KBM-7 (cell line): ENCODE results near the gene FLOT2.
A peak's percentile ranks its signal among the peaks of the same experiment; 100 is the strongest.
"Not testable (repeated sequence)": the region's sequence is repeated elsewhere in the genome, so short reads cannot be mapped to it uniquely, and the experiment has no call there.

Experiments
- DNase-seq: peaks from one replicate; pipeline ENCODE4 v3.0.0-alpha.2; 2015
- in situ Hi-C: fragments of 300-500 bp; cut with MboI; formaldehyde crosslinking; loops from 2 replicates; pipeline ENCODE4 v1.14.3; 2020; ENCODE audit warnings: low sequenced_read_pairs, low pct_unique_long_range_greater_than_20kb, mixed read lengths

The FLOT2 gene

DNA sequence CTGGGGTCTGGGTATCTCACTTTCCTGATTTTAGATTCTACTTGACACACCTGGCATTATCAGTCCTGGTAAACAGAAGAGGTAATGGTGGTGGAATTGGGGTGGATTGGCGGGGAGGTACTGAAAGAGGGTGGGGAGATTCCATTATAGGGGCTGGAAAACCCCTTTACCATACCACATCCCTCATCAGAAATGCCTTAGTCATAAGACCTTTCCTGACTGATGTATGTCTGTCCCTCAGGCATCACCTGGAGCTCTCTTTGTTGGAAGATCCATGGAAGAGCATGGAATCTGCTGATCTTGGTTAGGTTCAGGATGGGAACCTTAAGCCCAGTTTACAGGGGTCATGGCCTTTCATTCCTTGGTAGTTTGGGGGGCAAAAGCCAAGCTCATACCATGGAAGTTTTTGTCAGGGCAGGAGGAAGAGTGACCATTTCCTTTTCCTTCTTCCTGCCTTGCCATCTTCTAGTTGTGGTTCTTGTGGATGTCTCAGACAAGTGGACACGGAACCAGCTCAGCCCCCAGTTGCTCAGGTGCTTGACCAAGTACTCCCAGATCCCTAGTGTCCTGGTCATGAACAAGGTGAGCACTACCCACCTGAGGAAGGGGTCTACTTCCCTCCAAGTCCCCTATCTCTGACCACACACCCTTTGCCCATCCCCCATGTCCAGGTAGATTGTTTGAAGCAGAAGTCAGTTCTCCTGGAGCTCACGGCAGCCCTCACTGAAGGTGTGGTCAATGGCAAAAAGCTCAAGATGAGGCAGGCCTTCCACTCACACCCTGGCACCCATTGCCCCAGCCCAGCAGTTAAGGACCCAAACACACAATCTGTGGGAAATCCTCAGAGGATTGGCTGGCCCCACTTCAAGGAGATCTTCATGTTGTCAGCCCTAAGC is 39.4 kb downstream of the FLOT2 start:
- in situ Hi-C loops = no loop called here
- no peak for DNase-seq

DNA sequence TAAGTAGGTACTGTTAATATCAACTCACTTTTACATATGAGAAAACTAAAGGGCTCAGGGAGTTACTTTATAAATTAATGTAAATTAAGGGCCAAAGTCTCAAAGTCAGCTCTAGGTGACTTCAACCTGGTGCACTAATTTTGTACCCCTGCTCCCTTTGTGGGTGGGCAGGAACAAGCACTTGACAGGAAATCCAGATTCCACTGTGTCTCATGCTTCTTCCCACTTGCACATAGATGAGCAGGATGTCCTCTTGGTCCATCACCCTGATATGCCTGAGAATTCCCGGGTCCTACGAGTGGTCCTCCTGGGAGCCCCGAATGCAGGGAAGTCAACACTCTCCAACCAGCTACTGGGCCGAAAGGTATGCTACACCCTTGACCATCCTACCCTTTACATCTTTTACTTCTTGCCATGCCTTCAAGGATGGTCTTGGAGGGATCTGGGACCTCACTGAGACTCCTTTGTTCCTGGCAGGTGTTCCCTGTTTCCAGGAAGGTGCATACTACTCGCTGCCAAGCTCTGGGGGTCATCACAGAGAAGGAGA is 41.4 kb downstream of the FLOT2 start:
- in situ Hi-C loops = no loop called here

DNA sequence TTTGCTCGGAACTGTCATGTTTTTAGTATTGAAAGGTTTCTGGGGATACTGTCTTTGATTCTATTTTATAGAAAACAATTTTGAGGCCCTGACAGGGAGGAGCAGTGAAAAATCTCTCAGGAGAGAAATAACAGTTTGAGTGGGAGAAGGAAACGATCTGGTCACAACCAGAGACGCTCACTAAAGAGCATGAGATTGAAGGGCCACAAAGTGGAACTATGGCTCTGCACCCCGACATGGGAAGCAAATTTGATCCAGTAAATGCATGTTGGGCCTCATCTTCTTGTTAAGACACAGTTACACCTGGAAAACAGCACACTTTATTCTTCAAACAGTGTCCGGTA is 42.2 kb downstream of the FLOT2 start:
- in situ Hi-C loops = no loop called here
- no peak for DNase-seq

More for the DNA sequence above, 41.4 kb downstream of the FLOT2 start:
- no peak for DNase-seq

DNA sequence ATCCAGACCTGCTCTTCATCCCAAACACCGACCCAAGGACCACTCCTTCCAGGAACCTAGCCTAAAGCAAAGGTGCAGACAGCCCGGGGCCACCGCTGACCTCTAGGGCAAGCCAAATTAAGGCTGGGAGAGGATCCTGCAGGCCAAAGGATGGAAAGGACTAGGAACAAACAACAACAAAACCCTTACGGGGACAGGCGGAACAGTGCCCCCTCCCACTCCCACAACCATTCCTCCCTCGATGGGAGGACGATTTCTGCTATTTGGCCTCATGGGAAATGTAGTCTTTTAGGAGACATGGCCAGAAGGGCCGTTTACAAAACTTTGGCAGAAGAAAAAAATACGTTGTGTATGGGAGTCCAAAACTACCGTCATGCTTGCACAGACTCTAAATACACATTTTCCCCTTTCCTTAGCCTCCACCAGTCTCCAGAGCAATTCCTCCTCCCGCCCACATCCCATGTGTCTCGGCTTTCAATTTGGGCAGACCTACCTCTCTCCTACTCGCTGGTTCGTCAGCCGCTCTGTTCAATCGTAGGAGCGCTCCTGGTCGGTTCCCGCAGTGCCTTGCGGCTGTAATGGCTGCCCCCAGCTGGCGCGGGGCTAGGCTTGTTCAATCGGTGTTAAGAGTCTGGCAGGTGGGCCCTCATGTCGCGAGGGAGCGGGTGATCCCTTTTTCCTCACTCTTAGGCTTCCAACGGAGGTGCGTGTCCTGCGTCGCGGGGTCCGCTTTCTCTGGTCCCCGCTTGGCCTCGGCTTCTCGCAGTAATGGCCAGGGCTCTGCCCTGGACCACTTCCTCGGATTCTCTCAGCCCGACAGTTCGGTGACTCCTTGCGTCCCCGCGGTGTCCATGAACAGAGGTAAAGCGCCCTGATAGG is 42.8 kb downstream of the FLOT2 start, which contains the start of gene ERAL1:
ERAL1 (plus strand) TSS at position 560 of the 879 bp plus-strand sequence; CDS start at position 579, 19 bp downstream.
- DNase-seq = peak; percentile 89
- in situ Hi-C loops = no loop called here

DNA sequence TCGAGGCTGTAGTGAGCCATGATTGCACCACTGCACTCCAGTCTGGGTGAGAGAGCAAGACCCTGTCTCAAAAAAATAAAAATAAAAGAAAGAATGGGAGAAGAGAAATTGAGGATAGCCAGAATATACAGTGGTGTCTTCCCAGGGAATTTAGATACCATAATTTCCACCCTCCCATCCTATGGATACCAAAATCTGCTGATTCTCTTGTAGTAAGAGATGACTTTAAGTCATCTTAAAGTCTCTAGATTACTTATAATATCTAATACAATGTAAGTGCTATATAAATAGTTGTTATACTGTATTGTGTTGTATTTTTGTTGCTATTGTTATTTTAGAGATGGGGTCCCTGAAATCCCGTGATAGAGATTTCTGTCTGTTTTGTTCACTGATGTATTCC is 44.2 kb downstream of the FLOT2 start:
- no peak for DNase-seq
- in situ Hi-C loops = no loop called here

DNA sequence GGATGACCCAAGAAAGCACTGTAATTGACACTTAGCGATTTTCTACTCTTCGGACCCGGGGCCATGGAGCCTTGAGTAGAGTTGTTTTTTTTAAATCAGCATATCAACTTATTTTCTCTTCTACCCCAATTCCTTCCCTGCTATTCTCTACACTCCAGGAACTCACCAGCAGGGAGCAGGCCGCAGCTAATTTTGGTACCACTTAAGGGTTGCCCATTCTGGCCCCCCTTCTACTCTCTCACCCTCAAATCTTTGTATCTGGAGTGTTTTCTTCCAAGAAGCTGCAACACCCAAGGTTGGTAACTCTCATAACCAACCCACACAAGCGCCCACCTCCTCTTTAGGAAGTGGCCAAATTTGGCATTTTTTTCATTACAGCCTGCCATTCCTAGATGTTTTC is 48.3 kb downstream of the FLOT2 start:
- peak; percentile 42 for DNase-seq
- in situ Hi-C loops = no loop called here

DNA sequence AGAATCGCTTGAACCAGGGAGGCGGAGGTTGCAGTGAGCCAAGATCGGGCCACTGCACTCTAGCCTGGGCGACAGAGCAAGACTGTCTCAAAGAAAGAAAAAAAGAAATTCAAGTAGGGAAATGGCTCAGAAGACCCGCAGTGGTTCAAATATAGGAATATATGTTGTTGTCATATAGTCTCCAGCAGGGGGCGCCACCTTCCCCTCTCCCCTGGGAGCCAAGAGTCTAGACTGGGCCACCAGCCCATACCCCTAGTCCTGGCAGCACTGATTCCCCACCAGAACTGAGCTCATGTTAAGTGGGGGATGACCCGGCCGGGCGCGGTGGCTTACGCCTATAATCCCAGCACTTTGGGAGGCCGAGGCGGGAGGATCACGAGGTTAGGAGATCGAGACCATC is 48.9 kb downstream of the FLOT2 start:
- in situ Hi-C loops = not testable (repeated sequence)
- DNase-seq = peak; percentile 59

DNA sequence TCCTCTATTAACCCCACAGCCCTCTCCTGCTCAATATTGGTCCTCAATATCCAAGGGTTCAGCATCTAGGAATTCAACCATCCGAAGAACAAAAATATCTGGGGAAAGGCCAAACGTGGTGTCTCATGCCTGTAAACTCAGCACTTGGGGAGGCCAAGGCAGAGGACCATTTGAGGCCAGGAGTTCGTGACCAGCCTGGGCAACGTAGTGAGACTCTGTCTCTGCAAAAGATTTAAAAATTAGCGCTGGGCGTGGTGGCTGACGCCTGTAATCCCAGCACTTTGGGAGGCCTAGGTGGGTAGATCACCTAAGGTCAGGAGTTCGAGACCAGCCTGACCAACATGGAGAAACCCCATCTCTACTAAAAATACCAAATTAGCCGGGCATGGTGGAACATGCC is 50.8 kb downstream of the FLOT2 start:
- in situ Hi-C loops, DNase-seq: not testable (repeated sequence)

DNA sequence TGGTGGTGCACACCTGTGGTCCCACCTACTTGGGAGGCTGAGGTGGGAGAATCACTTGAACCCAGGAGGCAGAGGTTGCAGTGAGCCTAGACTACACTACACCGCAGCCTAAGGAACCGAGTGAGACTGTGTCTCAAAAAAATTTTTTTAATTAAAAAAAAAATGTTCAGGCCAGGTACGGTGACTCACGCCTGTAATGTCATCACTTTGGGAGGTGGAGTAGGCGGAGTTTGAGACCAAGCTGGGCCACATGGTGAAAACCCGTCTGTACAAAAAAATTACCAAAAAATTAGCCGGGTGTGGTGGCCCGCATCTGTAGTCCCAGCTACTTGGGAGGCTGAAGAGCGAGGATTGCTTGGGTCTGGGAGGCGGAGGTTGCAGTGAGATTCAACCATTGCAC is 51.3 kb downstream of the FLOT2 start:
- in situ Hi-C loops = no loop called here
- no peak for DNase-seq

DNA sequence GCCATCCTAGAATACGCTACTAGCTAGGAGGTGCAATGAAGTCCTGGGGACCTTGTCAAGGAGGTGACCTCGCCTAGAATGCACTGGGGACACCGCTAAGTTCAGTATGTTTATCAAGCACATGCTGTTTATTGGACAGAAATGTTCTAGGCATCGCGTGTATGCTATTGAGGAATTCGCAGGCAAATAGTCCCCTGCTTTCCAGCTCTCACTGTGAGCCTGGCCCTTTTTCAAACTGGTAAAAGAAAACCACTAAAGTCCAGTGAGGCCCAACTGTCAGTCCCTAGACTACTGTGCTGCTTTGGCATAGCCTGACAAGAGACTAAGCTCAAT is 53.8 kb downstream of the FLOT2 start:
- no peak for DNase-seq
- in situ Hi-C loops = no loop called here

DNA sequence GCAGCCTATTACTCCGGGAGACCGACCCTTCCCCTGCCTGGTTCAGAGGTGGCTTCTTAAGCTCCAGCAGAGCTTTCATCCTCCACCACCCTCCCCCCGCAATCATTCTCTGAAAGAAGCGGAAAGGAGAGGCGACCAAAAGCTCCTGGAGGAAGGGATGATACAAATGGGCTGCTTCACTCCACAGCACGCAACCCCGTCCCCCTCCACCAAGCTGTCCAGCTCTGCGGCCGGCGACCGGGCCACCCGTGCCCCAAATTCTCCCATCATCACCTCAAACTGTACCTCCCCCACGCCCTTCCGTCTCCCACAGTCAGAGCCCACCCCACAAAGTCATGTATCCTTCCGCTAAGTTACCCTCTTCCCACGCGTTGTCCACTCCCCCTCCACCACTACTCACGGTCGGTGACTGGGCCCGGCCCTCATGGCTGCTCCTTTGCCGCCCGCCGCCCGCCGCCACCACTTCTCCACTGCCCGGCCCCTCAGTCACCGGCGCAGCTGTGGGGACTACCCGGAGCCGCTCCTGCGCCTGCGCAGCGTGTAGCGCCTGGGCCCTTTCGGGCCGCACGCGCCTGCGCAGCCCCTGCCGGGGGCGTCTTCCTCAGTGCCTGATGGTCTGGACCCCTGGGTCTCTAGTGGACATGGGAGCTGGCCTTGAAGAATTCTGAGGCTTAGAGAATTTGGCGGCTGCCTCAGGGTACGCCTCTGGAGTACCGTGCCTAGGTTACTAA is 55.1 kb downstream of the FLOT2 start, which contains the start of gene FAM222B:
FAM222B (minus strand) TSS at position 509 of the 731 bp plus-strand sequence. CDS start 76,123 bp downstream, outside the sequence.
- in situ Hi-C loops = no loop called here
- DNase-seq = peak; percentile 84

DNA sequence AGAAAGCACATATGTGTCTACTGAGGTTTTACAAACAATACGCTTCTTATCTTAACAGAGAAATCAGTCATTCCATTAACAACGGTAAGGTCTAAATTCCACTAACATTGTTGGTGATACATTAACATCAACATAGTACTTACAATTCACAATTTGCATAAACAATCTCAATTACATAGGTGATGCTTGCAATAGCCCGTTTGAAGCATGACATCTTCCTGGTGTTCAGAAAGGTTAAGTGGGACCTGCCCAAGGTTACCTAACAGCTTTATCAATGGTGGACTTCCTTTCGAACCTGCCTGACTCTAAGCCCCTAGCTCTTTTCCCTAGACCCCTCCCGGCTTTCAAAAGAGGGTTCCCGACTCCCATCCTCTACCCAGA is 55.6 kb downstream of the FLOT2 start:
- in situ Hi-C loops = no loop called here
- DNase-seq = no peak

DNA sequence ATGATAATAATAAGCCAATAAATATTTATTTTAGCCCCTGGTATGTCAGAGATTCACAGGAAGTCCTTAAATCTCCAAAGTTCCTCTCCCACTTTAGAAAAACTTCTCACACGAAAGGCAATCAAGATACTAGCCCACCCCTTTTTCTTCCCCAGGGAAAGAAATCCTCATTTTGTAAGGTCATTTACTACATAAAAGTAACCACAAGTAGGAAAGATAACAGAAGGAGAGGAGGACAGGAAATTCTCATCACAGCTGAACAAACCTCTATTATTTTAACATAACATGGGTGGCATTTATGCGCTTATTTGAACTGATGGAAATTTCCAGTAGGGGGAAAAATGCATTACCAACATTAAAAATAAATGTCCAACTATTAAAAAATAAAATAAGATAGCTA is 58.3 kb downstream of the FLOT2 start:
- in situ Hi-C loops = no loop called here
- DNase-seq = no peak

DNA sequence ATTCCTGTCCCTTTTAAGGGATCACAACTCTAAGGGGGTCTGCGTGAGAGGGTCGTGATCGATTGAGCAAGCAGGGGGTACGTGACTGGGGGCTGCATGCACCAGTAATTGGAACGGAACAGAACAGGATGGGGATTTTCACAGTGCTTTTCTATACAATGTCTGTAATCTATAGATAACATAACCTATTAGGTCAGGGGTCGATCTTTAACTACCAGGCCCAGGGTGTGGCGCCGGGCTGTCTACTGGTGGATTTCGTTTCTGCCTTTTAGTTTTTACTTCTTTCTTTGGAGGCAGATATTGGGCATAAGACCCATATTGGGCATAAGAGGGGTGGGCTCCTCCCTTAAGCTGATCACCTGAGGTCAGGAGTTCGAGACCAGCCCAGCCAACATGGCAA is 61.0 kb downstream of the FLOT2 start:
- DNase-seq, in situ Hi-C loops: not testable (repeated sequence)

DNA sequence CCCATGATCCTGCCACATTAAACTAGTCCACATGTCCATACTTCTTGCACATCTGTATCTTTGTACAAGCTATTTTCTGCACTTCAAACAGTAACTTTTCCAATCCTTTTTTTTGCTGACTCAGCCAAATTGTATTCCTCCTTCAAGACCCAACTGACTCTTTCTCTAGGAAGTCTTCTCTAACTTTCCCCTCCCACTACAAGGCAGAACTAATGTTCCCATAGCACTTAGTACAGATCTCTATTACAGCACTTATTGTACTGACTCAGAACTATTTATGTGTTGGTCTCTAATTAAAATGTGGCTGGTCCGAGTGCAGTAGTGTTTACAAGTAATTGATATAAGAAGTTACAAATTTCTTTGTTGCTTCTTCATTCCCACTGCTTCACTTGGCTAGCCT is 63.1 kb downstream of the FLOT2 start:
- no peak for DNase-seq
- in situ Hi-C loops = no loop called here
